GM18502 (cell line): Measurements from ENCODE around the gene CD101.
"Not testable (repeated sequence)": the region's sequence is repeated elsewhere in the genome, so short reads cannot be mapped to it uniquely, and the experiment has no call there.

Experiments used
- ATAC-seq: cut with Tn5 transposase; IDR thresholded peaks from one replicate; pipeline ENCODE4 v1.9.1; 2021; ENCODE audit warnings: mild to moderate bottlenecking; ENCODE audit not compliant: unreplicated experiment, poor library complexity

CD101 gene, protein sequence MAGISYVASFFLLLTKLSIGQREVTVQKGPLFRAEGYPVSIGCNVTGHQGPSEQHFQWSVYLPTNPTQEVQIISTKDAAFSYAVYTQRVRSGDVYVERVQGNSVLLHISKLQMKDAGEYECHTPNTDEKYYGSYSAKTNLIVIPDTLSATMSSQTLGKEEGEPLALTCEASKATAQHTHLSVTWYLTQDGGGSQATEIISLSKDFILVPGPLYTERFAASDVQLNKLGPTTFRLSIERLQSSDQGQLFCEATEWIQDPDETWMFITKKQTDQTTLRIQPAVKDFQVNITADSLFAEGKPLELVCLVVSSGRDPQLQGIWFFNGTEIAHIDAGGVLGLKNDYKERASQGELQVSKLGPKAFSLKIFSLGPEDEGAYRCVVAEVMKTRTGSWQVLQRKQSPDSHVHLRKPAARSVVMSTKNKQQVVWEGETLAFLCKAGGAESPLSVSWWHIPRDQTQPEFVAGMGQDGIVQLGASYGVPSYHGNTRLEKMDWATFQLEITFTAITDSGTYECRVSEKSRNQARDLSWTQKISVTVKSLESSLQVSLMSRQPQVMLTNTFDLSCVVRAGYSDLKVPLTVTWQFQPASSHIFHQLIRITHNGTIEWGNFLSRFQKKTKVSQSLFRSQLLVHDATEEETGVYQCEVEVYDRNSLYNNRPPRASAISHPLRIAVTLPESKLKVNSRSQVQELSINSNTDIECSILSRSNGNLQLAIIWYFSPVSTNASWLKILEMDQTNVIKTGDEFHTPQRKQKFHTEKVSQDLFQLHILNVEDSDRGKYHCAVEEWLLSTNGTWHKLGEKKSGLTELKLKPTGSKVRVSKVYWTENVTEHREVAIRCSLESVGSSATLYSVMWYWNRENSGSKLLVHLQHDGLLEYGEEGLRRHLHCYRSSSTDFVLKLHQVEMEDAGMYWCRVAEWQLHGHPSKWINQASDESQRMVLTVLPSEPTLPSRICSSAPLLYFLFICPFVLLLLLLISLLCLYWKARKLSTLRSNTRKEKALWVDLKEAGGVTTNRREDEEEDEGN

DNA sequence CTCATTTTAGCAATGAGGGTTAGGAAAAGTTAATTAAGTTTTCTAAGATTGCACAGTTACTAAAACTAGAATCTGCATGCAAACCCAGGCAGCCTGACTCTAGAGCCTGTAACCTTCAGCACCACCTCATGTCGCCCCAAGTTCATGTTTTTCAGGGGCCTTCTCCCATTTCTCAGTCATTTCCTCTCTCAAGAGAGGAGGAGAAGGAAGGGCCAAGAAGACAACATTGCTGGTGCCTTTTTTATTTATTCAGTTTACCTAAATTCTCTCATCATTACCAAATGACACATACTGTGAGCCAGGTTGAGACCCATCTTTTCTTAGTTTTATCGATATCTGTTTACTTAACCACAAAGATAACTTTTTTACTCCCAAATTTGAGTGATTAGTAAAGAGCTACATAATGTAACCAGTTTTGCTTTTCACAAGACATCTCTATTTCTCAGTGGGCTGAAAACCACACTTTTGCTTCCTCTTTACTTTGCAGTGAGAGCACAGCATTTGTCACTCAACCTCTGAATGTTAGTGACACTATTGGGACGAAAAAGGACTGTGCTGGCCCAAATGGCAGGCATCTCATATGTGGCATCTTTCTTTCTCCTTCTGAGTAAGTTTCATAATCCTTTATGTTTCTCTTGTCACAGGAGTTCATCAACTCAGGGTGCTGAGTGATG lies at the start of gene CD101:
TSS of gene CD101 (plus strand) at position 507 of the 674 bp plus-strand sequence. CDS start at position 565, 58 bp downstream.
- peak; percentile 97 for ATAC-seq

DNA sequence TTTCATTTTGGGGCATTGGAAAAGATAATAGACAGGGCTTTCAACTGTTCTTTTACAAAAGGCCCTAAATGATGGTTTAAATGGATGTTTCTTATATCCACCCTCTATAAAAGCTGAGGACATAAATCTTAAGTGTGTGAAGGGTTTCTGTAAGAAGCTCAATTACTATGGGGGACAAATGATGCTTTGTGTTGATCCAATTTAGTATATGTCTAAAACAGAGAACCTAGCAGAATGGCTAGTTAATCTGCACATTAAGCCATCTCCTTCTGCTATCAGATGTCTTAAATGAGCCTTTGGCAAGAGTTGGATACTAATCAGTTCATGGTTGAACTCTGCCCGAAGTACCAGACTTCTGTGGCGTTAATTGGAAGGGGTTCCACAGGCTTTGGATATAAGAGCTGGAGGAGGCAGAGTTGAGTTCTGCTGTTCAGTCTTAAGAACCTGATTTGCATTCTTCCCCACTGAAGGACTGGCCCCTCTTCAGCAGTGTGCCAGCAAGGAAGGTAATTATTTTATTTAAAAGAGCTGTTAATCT lies 48.8 kb upstream of the CD101 start:
- no peak for ATAC-seq

DNA sequence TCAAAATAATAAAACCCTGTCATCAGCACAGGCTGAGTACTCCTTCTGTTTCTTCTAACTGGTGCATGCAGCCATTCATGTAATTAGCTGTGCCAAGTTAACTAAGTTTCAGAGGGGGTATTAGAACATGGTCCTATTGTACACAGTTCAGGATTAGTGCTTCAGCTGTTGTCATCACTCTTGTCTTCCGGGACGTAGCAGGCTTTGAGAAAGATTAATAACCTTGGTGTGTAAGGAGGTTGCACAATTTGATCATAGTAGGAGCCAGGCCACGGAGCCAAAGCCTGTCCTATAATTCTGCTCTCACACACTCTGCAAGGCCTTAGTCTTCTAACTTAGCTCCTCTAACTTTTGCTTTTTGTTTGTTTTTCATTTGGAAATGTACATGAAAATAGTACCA lies 47.1 kb upstream of the CD101 start:
- ATAC-seq, result no peak

DNA sequence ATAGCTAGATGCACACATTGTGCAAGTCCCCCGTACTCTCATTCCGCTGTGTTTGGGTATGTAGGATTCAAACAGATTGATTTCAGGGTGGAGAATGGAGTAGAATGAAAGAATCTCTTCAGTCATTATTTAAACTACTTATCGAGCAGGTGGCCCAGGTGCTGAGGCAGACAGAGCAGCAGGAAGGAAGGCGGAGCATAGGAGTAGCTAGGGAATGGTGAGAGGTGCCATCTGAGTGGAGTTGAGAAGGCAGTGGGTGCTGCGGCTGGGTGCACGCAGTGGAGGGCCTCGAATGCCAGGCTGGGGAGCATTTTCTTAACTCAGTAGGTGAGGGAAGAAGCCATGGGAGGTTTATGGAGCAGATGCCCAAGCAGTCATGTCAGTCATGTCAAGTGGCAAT lies 45.2 kb upstream of the CD101 start:
- ATAC-seq, result no peak

DNA sequence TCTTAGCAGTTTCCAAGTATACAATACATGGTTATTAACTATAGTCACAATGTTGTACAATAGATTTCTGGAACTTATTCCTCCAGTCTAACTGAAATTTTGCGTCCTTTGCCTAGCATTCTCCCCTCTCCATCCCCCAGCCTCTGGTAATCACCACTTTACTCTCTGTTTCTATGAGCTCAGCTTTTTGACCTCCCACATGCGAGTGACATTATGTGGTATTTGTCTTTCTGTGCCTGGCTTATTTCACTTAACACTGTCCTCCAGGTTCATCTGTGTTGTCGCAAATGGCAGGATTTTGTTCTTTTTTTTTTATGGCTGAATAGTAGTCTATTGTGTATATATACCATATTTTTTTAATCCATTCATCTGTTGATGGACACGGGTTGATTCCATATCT lies 43.9 kb upstream of the CD101 start:
- no peak for ATAC-seq

DNA sequence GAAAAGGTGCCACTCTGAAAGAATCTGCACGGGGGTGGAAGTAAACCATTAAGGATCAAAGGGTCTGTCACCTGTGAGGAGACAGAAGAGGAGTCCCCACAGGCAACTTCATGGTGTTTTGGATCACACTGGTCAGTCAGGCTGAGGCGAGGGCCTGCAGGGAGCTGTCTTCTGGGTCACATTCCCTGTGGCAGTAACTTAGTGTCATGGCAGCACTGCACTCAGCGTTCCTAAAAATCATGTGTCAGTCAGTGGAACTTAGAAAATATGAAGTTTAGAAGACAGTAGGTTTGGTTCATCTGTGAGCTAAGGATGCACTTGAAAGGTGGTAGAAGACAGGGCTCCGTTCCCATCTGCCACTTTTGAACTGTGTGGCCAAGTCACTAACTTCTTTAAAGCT lies 43.5 kb upstream of the CD101 start:
- ATAC-seq, result no peak

DNA sequence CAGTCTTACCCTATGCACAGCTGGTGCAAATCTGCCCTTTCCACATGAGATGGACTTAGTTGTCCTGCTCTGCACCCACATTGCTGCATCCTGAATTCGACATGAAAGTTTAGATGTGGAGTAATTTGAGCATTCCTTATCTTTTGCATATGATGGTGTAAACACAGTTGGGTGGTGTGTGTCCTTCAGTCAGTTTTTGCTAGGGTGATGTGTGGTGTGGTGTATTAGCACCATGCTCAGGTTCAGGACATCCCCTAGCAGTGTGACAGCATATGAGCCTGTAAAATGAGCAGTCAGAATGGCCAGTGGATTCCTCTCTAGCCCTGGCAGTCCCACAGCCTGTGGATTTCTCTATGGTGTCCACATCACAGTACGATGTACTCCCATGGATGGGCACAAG lies 42.6 kb upstream of the CD101 start:
- ATAC-seq, result no peak

DNA sequence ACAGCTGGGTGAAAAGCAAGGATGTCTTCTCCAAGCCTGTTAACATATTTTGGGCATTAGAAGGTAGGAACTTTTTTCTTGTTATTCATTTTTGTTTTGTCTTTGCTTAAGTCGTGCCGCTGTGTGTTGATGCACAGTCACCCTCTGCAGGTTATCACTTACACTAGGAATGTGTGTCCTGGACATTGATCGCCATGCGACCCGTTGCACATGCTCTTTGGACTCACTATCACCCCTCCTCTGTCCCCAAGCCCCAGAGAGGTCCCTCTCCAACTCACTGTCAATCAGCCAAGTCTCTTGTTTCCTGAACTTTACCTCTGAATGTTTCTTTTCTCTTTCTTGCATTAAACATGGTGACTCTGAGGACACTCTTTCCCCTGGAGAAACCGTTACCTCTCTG lies 40.0 kb upstream of the CD101 start:
- no peak for ATAC-seq

DNA sequence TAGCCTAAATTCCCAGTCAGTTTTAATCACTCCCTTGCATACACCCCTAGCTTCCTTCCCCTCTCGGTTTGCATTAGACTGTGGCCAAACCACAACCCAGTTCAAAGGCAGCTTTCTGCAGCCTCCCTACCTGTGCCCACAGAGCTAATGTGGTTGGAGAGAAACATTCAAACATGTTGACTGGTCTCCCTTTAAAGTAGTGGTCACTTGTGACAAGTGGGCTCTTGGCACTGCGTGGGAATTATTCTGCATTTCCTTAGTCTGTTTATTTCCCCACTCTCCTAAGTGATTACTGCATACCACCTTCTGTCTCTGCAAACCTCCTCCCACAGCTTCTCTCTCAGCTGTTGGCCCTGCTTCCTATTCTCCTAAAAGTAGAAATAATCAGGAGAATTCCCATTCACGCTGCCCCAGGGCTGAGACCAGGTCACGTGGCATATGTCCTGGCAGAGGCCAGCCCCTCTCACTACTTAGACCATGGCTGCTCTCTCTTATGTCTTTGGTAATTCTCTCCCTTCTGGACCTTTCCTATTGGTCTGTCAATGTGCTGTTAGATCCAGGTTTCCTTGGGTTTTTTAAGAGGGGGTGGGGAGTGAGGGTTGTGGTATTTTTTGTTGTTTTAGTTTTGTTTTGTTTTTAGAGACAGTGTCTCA lies 38.4 kb upstream of the CD101 start:
- ATAC-seq, result peak; percentile 76

DNA sequence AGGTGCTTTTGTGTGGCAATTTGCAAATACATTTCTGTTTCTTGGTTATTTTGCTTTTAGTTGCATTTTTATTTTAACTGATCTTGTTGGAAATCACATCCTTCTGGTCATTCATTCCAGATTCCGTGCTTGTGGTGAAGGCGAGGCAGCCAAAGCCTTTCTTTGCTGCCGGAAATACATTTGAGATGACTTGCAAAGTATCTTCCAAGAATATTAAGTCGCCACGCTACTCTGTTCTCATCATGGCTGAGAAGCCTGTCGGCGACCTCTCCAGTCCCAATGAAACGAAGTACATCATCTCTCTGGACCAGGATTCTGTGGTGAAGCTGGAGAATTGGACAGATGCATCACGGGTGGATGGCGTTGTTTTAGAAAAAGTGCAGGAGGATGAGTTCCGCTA lies 34.8 kb upstream of the CD101 start:
- ATAC-seq, result no peak

DNA sequence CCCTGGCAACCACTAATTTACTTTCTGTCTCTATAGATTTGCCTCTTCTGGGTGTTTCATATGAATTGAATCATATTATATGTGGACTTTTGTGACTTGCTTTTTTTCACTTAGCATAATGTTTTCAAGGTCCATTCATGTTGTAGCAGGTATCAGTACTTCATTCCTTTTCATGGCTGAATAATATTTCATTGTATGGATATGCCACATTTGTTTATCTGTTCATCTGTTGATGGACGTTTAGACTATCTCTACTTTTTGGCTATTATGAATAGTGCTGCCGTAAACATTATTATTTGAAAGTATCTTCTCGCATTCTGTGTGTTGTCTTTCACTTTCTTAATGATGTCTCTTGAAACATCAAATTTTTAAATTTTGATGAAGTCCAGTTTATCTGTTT lies 32.8 kb upstream of the CD101 start:
- no peak for ATAC-seq

DNA sequence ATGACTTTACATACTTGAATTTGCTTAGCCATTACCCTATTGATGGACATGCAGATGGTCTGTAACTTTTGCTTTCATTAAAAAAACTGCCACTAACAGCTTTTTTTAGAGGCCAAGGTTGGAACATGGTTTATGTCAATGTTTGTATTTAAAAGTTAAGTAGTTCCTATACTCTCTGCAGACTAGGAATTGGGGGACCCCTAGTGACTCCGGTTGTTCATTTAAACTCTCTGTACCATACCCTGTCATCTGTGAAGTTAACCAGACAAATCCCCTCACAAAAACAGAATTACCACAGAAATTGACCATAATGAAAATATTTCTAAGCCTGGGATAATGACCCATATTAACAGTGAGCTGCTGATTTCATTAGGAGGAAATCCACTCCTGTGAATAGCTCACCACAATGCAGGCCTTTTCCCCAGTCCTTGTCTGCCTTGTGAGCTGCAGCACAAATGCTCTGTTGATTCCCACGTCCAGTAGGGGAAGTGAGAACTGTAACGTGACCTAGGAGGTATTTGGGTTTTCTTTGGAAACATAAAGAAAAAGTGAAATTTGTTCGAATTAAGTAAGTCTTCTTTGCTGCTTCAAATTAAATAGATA lies 30.2 kb upstream of the CD101 start:
- ATAC-seq, result no peak

DNA sequence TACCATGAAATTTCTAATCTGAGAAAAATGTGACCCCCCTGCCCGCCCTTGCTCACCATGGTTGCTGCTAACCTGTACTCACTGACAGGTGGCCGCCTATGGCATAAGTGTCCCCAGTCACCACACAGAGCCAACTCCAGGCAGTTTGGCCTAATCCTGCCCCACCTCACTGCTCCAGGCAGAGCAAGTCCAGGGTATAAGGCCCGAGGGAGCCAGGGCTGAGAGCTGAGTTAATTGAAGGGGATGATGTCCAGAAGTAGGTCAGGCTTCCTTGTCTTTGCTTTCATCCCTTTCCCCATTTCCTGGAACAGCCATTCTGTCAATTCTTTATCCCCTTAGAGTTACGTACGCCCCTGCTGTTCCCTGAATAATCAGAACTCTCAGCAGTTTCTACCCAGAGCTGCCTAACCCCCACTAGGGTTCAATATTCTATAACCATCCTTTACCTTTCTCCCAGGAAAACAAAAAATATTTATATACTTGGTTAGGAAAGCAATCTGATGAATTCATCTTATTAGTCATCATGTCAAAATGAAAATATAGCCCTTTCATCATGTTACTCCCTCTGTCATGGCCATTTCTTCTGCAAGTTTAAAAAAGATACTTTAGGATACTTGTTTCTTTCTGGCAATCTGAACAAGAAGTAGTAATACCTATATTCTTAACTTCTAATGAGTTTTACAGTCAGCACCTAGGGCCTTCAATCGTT lies 29.4 kb upstream of the CD101 start:
- ATAC-seq, result no peak

DNA sequence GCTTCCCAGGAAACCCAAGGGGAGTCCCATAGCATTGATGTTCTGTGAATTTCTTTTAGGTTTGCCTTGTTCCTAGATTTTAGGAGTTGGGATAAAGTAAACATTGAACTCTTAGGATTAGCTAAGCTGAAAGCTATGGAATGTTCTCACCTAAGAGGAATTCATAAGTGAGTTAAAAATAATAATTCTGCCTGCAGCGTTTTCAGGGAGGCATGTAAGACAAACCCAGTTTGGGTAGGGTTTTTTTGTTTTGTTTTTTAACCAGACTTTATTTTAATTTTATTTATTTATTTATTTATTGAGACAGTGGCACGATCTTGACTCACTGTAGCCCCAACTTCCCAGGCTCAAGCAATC lies 28.9 kb upstream of the CD101 start:
- no peak for ATAC-seq

DNA sequence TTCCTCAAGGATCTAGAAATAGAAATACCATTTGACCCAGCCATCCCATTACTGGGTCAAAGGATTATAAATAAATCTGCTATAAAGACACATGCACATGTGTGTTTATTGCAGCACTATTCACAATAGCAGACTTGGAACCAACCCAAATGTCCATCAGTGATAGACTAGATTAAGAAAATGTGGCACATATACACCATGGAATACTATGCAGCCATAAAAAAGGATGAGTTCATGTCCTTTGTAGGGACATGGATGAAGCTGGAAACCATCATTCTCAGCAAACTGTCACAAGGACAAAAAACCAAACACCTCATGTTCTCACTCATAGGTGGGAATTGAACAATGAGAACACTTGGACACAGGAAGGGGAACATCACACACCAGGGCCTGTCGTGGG lies 21.3 kb upstream of the CD101 start:
- ATAC-seq, result not testable (repeated sequence)

DNA sequence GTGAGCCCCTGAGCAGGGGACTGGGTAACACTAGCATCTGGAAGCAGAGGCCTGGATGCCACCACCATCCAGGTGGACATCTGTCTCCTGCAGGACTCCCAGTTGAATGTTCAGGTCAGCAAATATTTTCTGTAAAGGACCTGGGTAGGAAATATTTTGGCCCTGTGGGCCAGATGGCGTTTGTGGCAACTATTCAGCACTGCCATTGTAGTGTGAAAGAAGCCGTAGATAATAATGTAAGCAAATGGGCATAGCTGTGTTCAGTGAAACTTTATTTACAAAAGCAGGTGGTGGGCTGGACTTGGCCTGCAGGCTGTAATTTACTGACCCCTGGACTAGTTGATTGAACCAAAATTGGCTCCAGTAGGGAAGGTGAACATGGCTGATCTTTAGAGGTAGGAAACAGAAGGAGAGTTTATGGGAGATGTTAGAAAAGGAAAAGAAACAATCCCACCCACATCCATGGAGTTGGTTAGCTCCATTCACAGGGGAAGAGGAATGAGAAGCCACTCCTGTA lies 20.0 kb upstream of the CD101 start:
- no peak for ATAC-seq

DNA sequence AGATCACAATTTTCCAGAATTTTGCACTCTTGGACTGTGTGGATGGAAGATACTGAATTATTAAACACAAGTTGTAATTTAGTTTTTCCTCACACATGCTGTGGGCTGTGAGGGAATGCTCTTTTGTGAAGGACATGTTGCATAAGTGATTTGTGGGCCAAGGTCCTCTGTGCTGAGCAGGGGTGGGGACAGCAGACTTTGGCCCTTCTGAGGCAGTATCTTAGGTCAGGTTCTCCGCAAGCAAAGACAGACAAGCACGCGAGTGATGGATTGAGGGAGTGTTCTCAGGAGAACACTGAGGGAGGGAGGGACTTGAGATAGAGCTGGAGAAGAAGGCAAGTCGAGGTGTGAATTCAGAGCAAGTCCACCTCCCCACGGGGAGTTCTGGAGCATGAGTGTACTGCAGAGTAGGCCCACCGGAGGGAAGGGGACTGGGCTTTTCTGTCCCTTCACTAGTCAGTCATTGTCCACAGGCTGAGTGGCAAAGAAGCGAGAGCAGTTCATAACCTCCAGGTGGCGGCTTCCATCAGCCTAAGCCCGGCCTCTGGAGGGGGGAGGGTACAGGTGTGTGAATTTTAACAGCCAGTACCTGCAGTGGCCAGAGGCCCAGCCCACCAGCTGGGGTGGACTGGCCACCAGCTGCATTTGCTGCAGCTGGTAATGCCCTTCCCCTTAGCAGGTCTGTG lies 19.1 kb upstream of the CD101 start:
- ATAC-seq, result no peak

DNA sequence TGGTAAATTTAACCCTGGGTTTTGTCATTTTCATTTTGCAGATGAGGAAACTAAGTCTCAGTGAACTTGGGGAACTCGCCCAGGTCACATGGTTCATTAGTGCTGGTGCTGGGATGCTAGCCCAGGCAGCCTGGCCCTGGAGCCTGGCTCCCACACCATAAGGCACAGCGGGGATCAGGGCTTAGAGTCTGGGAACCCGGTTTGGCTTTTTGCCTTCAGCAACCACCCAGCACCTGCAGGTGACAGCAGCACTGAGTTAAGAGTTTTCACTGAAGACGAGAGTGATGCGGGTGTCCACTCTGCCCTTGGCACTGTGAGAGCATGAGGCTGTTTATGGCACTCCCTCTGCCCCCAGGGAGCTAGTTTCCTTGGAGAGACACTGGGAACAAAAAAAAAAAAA lies 18.4 kb upstream of the CD101 start:
- ATAC-seq, result no peak
